Pulmonary artery endothelial cell (primary cell): ENCODE data around the gene PLXND1. TPM values are rescaled to one million over a fixed set of nuclear protein-coding genes. Genes with fewer than 3 reads are reported as not detected.
"Not testable (repeated sequence)": the region's sequence is repeated elsewhere in the genome, so short reads cannot be mapped to it uniquely, and the experiment has no call there.

ENCODE experiments used
- DNase-seq: peaks from one replicate; pipeline ENCODE4 v3.0.0-alpha.2; 2011; ENCODE audit warnings: low read depth, low spot score
- total RNA-seq: library from RNA; depleted of rRNA; stranded (reverse); fragments of >200 nt; gene quantifications from 2 replicates; pipeline ENCODE4 v1.2.3, GENCODE V29; 2014

The PLXND1 gene
- 236 and 339 TPM in 2 replicates for total RNA-seq

- DNase-seq: peak; percentile 61
Observed at GRCh38 chr3:129606636-129607390, at the start of gene PLXND1. TSS of gene PLXND1 (minus strand) at chr3:129606676. CDS start at chr3:129606639, 37 bp downstream.

- DNase-seq: no peak
Observed at GRCh38 chr3:129655291-129655700, 48.8 kb upstream of the PLXND1 start.

GRCh38 chr3:129654131-129654530 lies 47.7 kb upstream of the PLXND1 start:
- DNase-seq: no peak

GRCh38 chr3:129653019-129653418 lies 46.5 kb upstream of the PLXND1 start:
- DNase-seq: no peak

GRCh38 chr3:129651435-129652202 lies 45.1 kb upstream of the PLXND1 start:
- peak; percentile 53 for DNase-seq

- peak; percentile 26 for DNase-seq
Observed at GRCh38 chr3:129650256-129650872, 43.9 kb upstream of the PLXND1 start.

GRCh38 chr3:129648391-129648790 lies 41.9 kb upstream of the PLXND1 start:
- DNase-seq: no peak

GRCh38 chr3:129645286-129645685 lies 38.8 kb upstream of the PLXND1 start:
- no peak for DNase-seq

- no peak for DNase-seq
Observed at GRCh38 chr3:129644836-129645235, 38.4 kb upstream of the PLXND1 start.

GRCh38 chr3:129641567-129642260 lies 35.2 kb upstream of the PLXND1 start:
- not testable (repeated sequence) for DNase-seq

GRCh38 chr3:129640985-129641384 lies 34.5 kb upstream of the PLXND1 start:
- not testable (repeated sequence) for DNase-seq

- no peak for DNase-seq
Observed at GRCh38 chr3:129638481-129638880, 32.0 kb upstream of the PLXND1 start.

- DNase-seq: no peak
Observed at GRCh38 chr3:129636082-129636481, 29.6 kb upstream of the PLXND1 start.

GRCh38 chr3:129635656-129636055 lies 29.2 kb upstream of the PLXND1 start:
- DNase-seq: no peak

- no peak for DNase-seq
Observed at GRCh38 chr3:129633751-129634481, 27.4 kb upstream of the PLXND1 start.

GRCh38 chr3:129632977-129633376 lies 26.5 kb upstream of the PLXND1 start:
- no peak for DNase-seq

GRCh38 chr3:129632556-129632955 lies 26.1 kb upstream of the PLXND1 start:
- no peak for DNase-seq

- DNase-seq: no peak
Observed at GRCh38 chr3:129632056-129632455, 25.6 kb upstream of the PLXND1 start.

GRCh38 chr3:129629011-129629410 lies 22.5 kb upstream of the PLXND1 start:
- no peak for DNase-seq

- DNase-seq: no peak
Observed at GRCh38 chr3:129628169-129628522, 21.7 kb upstream of the PLXND1 start.
